ENCODE results near the gene ZNF697. TPM values are rescaled to one million over a fixed set of nuclear protein-coding genes. Genes with fewer than 3 reads are reported as not detected.
"Not testable (repeated sequence)": the region's sequence is repeated elsewhere in the genome, so short reads cannot be mapped to it uniquely, and the experiment has no call there.

ZNF697 gene
- total RNA-seq, 2 experiments from 2014 or later: 0.50 to 0.63 TPM

- Mint-ChIP-seq H3K9me3 (ENCODE audit: low read depth) (no peaks in the 10 kb centered on the region), H3K27ac (no peak overlapping the region), H3K27me3 (peaks cover 29% of the 10 kb centered on the region), H3K36me3 (ENCODE audit: low read depth) (no peaks in the 10 kb centered on the region), H3K4me1 (no peaks in the 10 kb centered on the region), H3K4me3 (no peak overlapping the region)
- CTCF ChIA-PET: interaction anchor here (0.6 to 0.8 kb wide), 2 partner anchors 49 to 52 kb away, joined by 3 read pairs; no protein-coding TSS in a partner anchor
- ATAC-seq (no peak), DNase-seq (no peak)
- POLR2A ChIA-PET: no interaction called here
- intact Hi-C loops (cut with DNase I, micrococcal nuclease): no loop called here
Observed at GRCh38 chr1:119626841-119627240, 21.2 kb downstream of the ZNF697 start.

- H3K4me1 Mint-ChIP-seq: no peaks in the 10 kb centered on the region
- CTCF ChIA-PET: interaction anchor here (0.6 kb wide), 1 partner anchor 50 kb away, joined by 3 read pairs; no protein-coding TSS in a partner anchor
- H3K9me3 Mint-ChIP-seq (ENCODE audit: low read depth): no peaks in the 10 kb centered on the region
Observed at GRCh38 chr1:119626011-119626545, 22.0 kb downstream of the ZNF697 start.

GRCh38 chr1:119623678-119624077, 24.4 kb downstream of the ZNF697 start:
- DNase-seq (no peak), ATAC-seq (no peak)
- Mint-ChIP-seq H3K27ac (no peak overlapping the region), H3K4me1 (no peaks in the 10 kb centered on the region), H3K9me3 (ENCODE audit: low read depth) (no peaks in the 10 kb centered on the region), H3K36me3 (ENCODE audit: low read depth) (no peaks in the 10 kb centered on the region), H3K4me3 (no peak overlapping the region), H3K27me3 (peaks cover 7% of the 10 kb centered on the region)
- POLR2A ChIA-PET: no interaction called here
- CTCF ChIA-PET: interaction anchor here (0.6 kb wide), 1 partner anchor 30 kb away, joined by 3 read pairs; no protein-coding TSS in a partner anchor
- intact Hi-C loops (cut with DNase I, micrococcal nuclease): no loop called here

More at GRCh38 chr1:119626011-119626545, 22.0 kb downstream of the ZNF697 start:
- DNase-seq (no peak), ATAC-seq (no peak)
- Mint-ChIP-seq H3K36me3 (ENCODE audit: low read depth) (no peaks in the 10 kb centered on the region), H3K4me3 (no peak overlapping the region), H3K27ac (no peak overlapping the region), H3K27me3 (peaks cover 26% of the 10 kb centered on the region)
- POLR2A ChIA-PET: no interaction called here
- intact Hi-C loops (cut with DNase I, micrococcal nuclease): no loop called here

- CTCF ChIA-PET: interaction anchor here (0.6 kb wide), 1 partner anchor 31 kb away, joined by 3 read pairs; no protein-coding TSS in a partner anchor
- Mint-ChIP-seq H3K36me3 (ENCODE audit: low read depth) (no peaks in the 10 kb centered on the region), H3K27me3 (peaks cover 2% of the 10 kb centered on the region), H3K9me3 (ENCODE audit: low read depth) (no peaks in the 10 kb centered on the region), H3K4me1 (no peaks in the 10 kb centered on the region), H3K4me3 (no peak overlapping the region), H3K27ac (no peak overlapping the region)
- POLR2A ChIA-PET: no interaction called here
- DNase-seq (no peak), ATAC-seq (no peak)
- intact Hi-C loops (cut with DNase I, micrococcal nuclease): no loop called here
Observed at GRCh38 chr1:119623193-119623515, 24.9 kb downstream of the ZNF697 start.

- H3K27ac Mint-ChIP-seq: no peak overlapping the region
- H3K27me3 Mint-ChIP-seq: no peaks in the 10 kb centered on the region
- no peaks in the 10 kb centered on the region for H3K36me3 Mint-ChIP-seq (ENCODE audit: low read depth)
- H3K9me3 Mint-ChIP-seq (ENCODE audit: low read depth): no peaks in the 10 kb centered on the region
- no peaks in the 10 kb centered on the region for H3K4me1 Mint-ChIP-seq
- no peak for ATAC-seq
- intact Hi-C loops (cut with DNase I, micrococcal nuclease): no loop called here
- no peak overlapping the region for H3K4me3 Mint-ChIP-seq
- DNase-seq: no peak
- POLR2A ChIA-PET: no interaction called here
- CTCF ChIA-PET: no interaction called here
Observed at GRCh38 chr1:119622311-119623192, 25.5 kb downstream of the ZNF697 start.

- H3K27me3 Mint-ChIP-seq: no peaks in the 10 kb centered on the region
Observed at GRCh38 chr1:119621705-119622104, 26.4 kb downstream of the ZNF697 start.

GRCh38 chr1:119617751-119618691, 30.0 kb downstream of the ZNF697 start:
- ChIA-PET CTCF (interaction anchor here (0.8 to 4.1 kb wide), 2 partner anchors 57 to 61 kb away, joined by 3 to 19 read pairs; no protein-coding TSS in a partner anchor), POLR2A (no interaction called here)
- no peak for DNase-seq
- intact Hi-C loops (cut with DNase I, micrococcal nuclease): loop anchor here in 1 of 2 experiments (10.0 kb wide), 1 partner anchor 63 kb away; no protein-coding TSS in a partner anchor
- ATAC-seq: no peak
- Mint-ChIP-seq H3K27ac (no peak overlapping the region), H3K4me3 (no peak overlapping the region), H3K9me3 (ENCODE audit: low read depth) (no peaks in the 10 kb centered on the region), H3K36me3 (ENCODE audit: low read depth) (no peaks in the 10 kb centered on the region), H3K4me1 (no peaks in the 10 kb centered on the region), H3K27me3 (no peaks in the 10 kb centered on the region)

More at GRCh38 chr1:119621705-119622104, 26.4 kb downstream of the ZNF697 start:
- H3K27ac Mint-ChIP-seq: no peak overlapping the region
- no peaks in the 10 kb centered on the region for H3K36me3 Mint-ChIP-seq (ENCODE audit: low read depth)
- no peaks in the 10 kb centered on the region for H3K9me3 Mint-ChIP-seq (ENCODE audit: low read depth)
- intact Hi-C loops (cut with DNase I, micrococcal nuclease): no loop called here
- H3K4me1 Mint-ChIP-seq: no peaks in the 10 kb centered on the region
- ATAC-seq: no peak
- ChIA-PET CTCF (interaction anchor here (4.1 kb wide), 1 partner anchor 53 kb away, joined by 19 read pairs; no protein-coding TSS in a partner anchor), POLR2A (no interaction called here)
- no peak overlapping the region for H3K4me3 Mint-ChIP-seq
- DNase-seq: no peak

GRCh38 chr1:119616748-119617147, 31.3 kb downstream of the ZNF697 start:
- not testable (repeated sequence) for H3K36me3 Mint-ChIP-seq (ENCODE audit: low read depth); ATAC-seq
- CTCF ChIA-PET: interaction anchor here (0.8 to 4.3 kb wide), 2 partner anchors 58 to 63 kb away, joined by 3 to 41 read pairs; no protein-coding TSS in a partner anchor

GRCh38 chr1:119615100-119615499, 33.0 kb downstream of the ZNF697 start:
- H3K4me3 Mint-ChIP-seq; DNase-seq; POLR2A ChIA-PET; H3K27ac Mint-ChIP-seq; H3K27me3 Mint-ChIP-seq; H3K4me1 Mint-ChIP-seq; H3K9me3 Mint-ChIP-seq (ENCODE audit: low read depth); ATAC-seq; H3K36me3 Mint-ChIP-seq (ENCODE audit: low read depth): not testable (repeated sequence)
- intact Hi-C loops (cut with DNase I, micrococcal nuclease): loop anchor here in 1 of 2 experiments (10.0 kb wide), 1 partner anchor 60 kb away; no protein-coding TSS in a partner anchor
- CTCF ChIA-PET: interaction anchor here (0.7 to 4.3 kb wide), 6 partner anchors 27 to 243 kb away, joined by 3 to 41 read pairs (median 5); no protein-coding TSS in a partner anchor

More at GRCh38 chr1:119616748-119617147, 31.3 kb downstream of the ZNF697 start:
- H3K4me1 Mint-ChIP-seq; H3K27ac Mint-ChIP-seq; H3K4me3 Mint-ChIP-seq; H3K27me3 Mint-ChIP-seq; H3K9me3 Mint-ChIP-seq (ENCODE audit: low read depth); DNase-seq; POLR2A ChIA-PET: not testable (repeated sequence)
- intact Hi-C loops (cut with DNase I, micrococcal nuclease): loop anchor here in 1 of 2 experiments (10.0 kb wide), 1 partner anchor 62 kb away; no protein-coding TSS in a partner anchor

GRCh38 chr1:119613769-119614720, 34.0 kb downstream of the ZNF697 start:
- Mint-ChIP-seq H3K4me3 (no peak overlapping the region), H3K27me3 (peaks cover 2% of the 10 kb centered on the region), H3K4me1 (no peaks in the 10 kb centered on the region), H3K9me3 (ENCODE audit: low read depth) (no peaks in the 10 kb centered on the region), H3K36me3 (ENCODE audit: low read depth) (no peaks in the 10 kb centered on the region), H3K27ac (no peak overlapping the region)
- ATAC-seq (peak; percentile 90), DNase-seq (peak; percentile 86)
- CTCF ChIA-PET: interaction anchor here (0.9 to 4.3 kb wide), 7 partner anchors 25 to 130 kb away, joined by 3 to 41 read pairs (median 4); no protein-coding TSS in a partner anchor
- intact Hi-C loops (cut with DNase I, micrococcal nuclease): loop anchor here (1.0 to 10.0 kb wide), 3 partner anchors 49 to 61 kb away; no protein-coding TSS in a partner anchor
- POLR2A ChIA-PET: no interaction called here

Measured in activated CD4-positive, alpha-beta T cell treated with anti-CD3 and anti-CD28 coated beads for 36 hours (primary cell).